ENCODE measurements around the gene RELT. TPM values are rescaled to one million over a fixed set of nuclear protein-coding genes. Genes with fewer than 3 reads are reported as not detected.

Gene RELT
- total and polyA plus RNA-seq, 2 donors (not counting 1 experiment from before 2014, with no cell fraction given), result 0.33 to 0.70 TPM

- no peaks in the 10 kb centered on the region for H4K20me1 ChIP-seq (ENCODE audit: control insufficient read depth, extremely low read depth, insufficient read depth, low read length)
These were observed 4.8 kb downstream of the RELT start for GRCh38 chr11:73380897-73381410.

GRCh38 chr11:73381589-73381988, 5.4 kb downstream of the RELT start:
- TF ChIP-seq CTCF (conservative IDR thresholded peaks at IDR 0.05 in 1 of 2, IDR thresholded peaks at IDR 0.05 in 1 of 2; ENCODE audit: low read depth in 1 of 2, low read length in 2 of 2) (no peak), EZH2 (IDR thresholded peaks at IDR 0.05; ENCODE audit: low read length, missing control alignments) (no peak)
- Histone ChIP-seq H3K9me3 (ENCODE audit: control insufficient read depth, insufficient read depth, low read depth, low read length) (no peaks in the 10 kb centered on the region), H3K27ac (ENCODE audit: insufficient read depth, low read length) (no peak overlapping the region), H3K4me2 (ENCODE audit: extremely low read depth, insufficient read depth, low read length) (no peak overlapping the region), H3K4me3 (replicated peaks in 1 of 4; ENCODE audit: control extremely low read depth in 1 of 4, insufficient read depth in 1 of 4, low read depth in 3 of 4, low read length in 4 of 4) (no peak overlapping the region), H3K27me3 (ENCODE audit: control insufficient read depth, insufficient read depth, low read length) (no peaks in the 10 kb centered on the region), H3K9ac (ENCODE audit: insufficient read depth, low read length) (no peak overlapping the region), H3K36me3 (ENCODE audit: control insufficient read depth, insufficient read depth, low read length) (no peaks in the 10 kb centered on the region), H4K20me1 (ENCODE audit: control insufficient read depth, extremely low read depth, insufficient read depth, low read length) (no peaks in the 10 kb centered on the region), H2AFZ (ENCODE audit: low read length) (no peak overlapping the region), H3K4me1 (ENCODE audit: control insufficient read depth, extremely low read depth, insufficient read depth, low read length) (peaks cover 8% of the 10 kb centered on the region), H3K79me2 (ENCODE audit: control insufficient read depth, insufficient read depth, low read length) (peaks cover 15% of the 10 kb centered on the region)
- DNase-seq (ENCODE audit: low read depth in 2 of 2), result no peak

More at GRCh38 chr11:73380897-73381410, 4.8 kb downstream of the RELT start:
- Histone ChIP-seq H3K9ac (ENCODE audit: insufficient read depth, low read length) (no peak overlapping the region), H2AFZ (ENCODE audit: low read length) (no peak overlapping the region), H3K79me2 (ENCODE audit: control insufficient read depth, insufficient read depth, low read length) (peaks cover 14% of the 10 kb centered on the region), H3K9me3 (ENCODE audit: control insufficient read depth, insufficient read depth, low read depth, low read length) (no peaks in the 10 kb centered on the region), H3K36me3 (ENCODE audit: control insufficient read depth, insufficient read depth, low read length) (no peaks in the 10 kb centered on the region), H3K4me2 (ENCODE audit: extremely low read depth, insufficient read depth, low read length) (no peak overlapping the region), H3K4me3 (replicated peaks in 1 of 4; ENCODE audit: control extremely low read depth in 1 of 4, insufficient read depth in 1 of 4, low read depth in 3 of 4, low read length in 4 of 4) (no peak overlapping the region), H3K4me1 (ENCODE audit: control insufficient read depth, extremely low read depth, insufficient read depth, low read length) (peaks cover 8% of the 10 kb centered on the region), H3K27ac (ENCODE audit: insufficient read depth, low read length) (no peak overlapping the region), H3K27me3 (ENCODE audit: control insufficient read depth, insufficient read depth, low read length) (no peaks in the 10 kb centered on the region)
- TF ChIP-seq CTCF (conservative IDR thresholded peaks at IDR 0.05 in 1 of 2, IDR thresholded peaks at IDR 0.05 in 1 of 2; ENCODE audit: low read depth in 1 of 2, low read length in 2 of 2) (no peak), EZH2 (IDR thresholded peaks at IDR 0.05; ENCODE audit: low read length, missing control alignments) (no peak)
- DNase-seq (ENCODE audit: low read depth in 2 of 2), result no peak

GRCh38 chr11:73382183-73382582, 6.0 kb downstream of the RELT start:
- H3K27me3 ChIP-seq (ENCODE audit: control insufficient read depth, insufficient read depth, low read length), result no peaks in the 10 kb centered on the region
- no peaks in the 10 kb centered on the region for H4K20me1 ChIP-seq (ENCODE audit: control insufficient read depth, extremely low read depth, insufficient read depth, low read length)
- no peak overlapping the region for H2AFZ ChIP-seq (ENCODE audit: low read length)
- no peak overlapping the region for H3K4me2 ChIP-seq (ENCODE audit: extremely low read depth, insufficient read depth, low read length)
- DNase-seq (ENCODE audit: low read depth in 2 of 2), result no peak
- H3K79me2 ChIP-seq (ENCODE audit: control insufficient read depth, insufficient read depth, low read length), result peaks cover 12% of the 10 kb centered on the region
- no peak overlapping the region for H3K4me3 ChIP-seq (replicated peaks in 1 of 4; ENCODE audit: control extremely low read depth in 1 of 4, insufficient read depth in 1 of 4, low read depth in 3 of 4, low read length in 4 of 4)
- H3K4me1 ChIP-seq (ENCODE audit: control insufficient read depth, extremely low read depth, insufficient read depth, low read length), result peaks cover 5% of the 10 kb centered on the region
- H3K27ac ChIP-seq (ENCODE audit: insufficient read depth, low read length), result no peak overlapping the region
- no peaks in the 10 kb centered on the region for H3K9me3 ChIP-seq (ENCODE audit: control insufficient read depth, insufficient read depth, low read depth, low read length)
- TF ChIP-seq EZH2 (IDR thresholded peaks at IDR 0.05; ENCODE audit: low read length, missing control alignments) (no peak), CTCF (conservative IDR thresholded peaks at IDR 0.05 in 1 of 2, IDR thresholded peaks at IDR 0.05 in 1 of 2; ENCODE audit: low read depth in 1 of 2, low read length in 2 of 2) (no peak)
- no peaks in the 10 kb centered on the region for H3K36me3 ChIP-seq (ENCODE audit: control insufficient read depth, insufficient read depth, low read length)
- no peak overlapping the region for H3K9ac ChIP-seq (ENCODE audit: insufficient read depth, low read length)
